Measurements from ENCODE around the gene ACVR1. TPM values are rescaled to one million over a fixed set of nuclear protein-coding genes. Genes with fewer than 3 reads are reported as not detected.

Gene ACVR1
- total RNA-seq, 1 donor from 2014 or later = 35.0 TPM

DNA sequence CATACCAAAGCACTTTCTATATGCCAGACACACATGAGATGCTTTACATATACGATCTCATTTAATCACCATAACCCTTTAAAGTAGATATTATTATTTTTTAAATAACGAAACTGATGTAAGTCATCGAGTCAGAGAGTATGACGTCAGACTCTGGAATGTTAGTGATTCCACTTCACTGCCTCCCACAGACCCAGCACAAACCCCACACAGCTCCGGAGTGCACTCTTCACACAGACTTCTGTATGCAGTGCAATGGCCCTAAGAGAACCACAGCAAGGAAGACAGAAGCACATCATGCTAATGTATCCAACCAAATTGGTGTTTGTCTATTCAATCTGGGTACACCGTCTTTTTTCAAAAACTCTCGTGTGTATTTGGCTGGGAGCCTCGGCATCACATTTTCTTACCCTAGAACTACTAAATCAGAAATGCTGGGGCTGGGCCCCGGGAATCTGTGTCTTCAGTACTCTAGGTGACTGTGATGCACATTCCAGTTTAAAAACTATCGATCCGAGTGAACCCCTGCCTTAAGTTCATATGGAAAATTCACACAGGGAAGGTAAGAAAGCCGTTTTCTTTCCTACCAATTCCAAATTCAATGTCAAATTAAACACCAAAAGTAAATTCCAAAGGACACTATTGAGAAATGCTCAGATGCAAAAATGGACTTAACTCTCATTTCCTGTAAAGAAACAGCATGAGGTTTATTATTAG is 129.7 kb downstream of the ACVR1 start:
- Histone ChIP-seq H3K4me3 (no peak overlapping the region), H3K27me3 (ENCODE audit: low read depth) (no peaks in the 10 kb centered on the region), H3K36me3 (peaks cover 6% of the 10 kb centered on the region), H3K27ac (no peak overlapping the region), H3K4me1 (no peaks in the 10 kb centered on the region), H3K9me3 (no peaks in the 10 kb centered on the region)
- ATAC-seq (peak in 1 of 2 donors; percentile 41), DNase-seq (no peak)
- TF ChIP-seq, protein P1, sequence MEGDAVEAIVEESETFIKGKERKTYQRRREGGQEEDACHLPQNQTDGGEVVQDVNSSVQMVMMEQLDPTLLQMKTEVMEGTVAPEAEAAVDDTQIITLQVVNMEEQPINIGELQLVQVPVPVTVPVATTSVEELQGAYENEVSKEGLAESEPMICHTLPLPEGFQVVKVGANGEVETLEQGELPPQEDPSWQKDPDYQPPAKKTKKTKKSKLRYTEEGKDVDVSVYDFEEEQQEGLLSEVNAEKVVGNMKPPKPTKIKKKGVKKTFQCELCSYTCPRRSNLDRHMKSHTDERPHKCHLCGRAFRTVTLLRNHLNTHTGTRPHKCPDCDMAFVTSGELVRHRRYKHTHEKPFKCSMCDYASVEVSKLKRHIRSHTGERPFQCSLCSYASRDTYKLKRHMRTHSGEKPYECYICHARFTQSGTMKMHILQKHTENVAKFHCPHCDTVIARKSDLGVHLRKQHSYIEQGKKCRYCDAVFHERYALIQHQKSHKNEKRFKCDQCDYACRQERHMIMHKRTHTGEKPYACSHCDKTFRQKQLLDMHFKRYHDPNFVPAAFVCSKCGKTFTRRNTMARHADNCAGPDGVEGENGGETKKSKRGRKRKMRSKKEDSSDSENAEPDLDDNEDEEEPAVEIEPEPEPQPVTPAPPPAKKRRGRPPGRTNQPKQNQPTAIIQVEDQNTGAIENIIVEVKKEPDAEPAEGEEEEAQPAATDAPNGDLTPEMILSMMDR (IDR thresholded peaks at IDR 0.05) = no peak
- intact Hi-C loops (cut with DNase I) = no loop called here

GRCh38 chr2:157744571-157745076 is 131.5 kb downstream of the ACVR1 start:
- intact Hi-C loops (cut with DNase I) = no loop called here
- no peak for DNase-seq

DNA sequence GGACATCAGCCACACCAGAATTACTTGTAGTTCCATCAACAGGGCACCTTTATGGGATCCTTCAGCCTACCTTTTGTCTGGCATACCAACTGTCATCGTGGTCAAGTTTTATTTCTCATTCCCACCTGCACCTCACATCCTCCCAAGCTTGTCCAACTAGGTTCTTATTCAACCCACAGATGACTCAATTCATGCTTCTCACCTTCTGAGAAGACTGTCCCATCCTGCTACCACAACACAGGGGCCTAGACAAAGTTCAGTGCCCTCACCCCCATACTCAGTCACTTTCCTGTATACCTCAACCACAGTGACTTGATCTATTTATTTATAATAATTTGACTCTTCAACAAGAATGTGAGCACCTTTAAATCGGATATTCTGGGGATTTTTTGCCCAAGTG is 133.1 kb downstream of the ACVR1 start:
- H3K27ac ChIP-seq = no peak overlapping the region
- no peak for ATAC-seq
- peaks cover 22% of the 10 kb centered on the region for H3K36me3 ChIP-seq
- TF ChIP-seq, protein P1 (IDR thresholded peaks at IDR 0.05) = no peak
- H3K27me3 ChIP-seq (ENCODE audit: low read depth) = no peaks in the 10 kb centered on the region
- intact Hi-C loops (cut with DNase I) = no loop called here
- no peaks in the 10 kb centered on the region for H3K9me3 ChIP-seq
- H3K4me1 ChIP-seq = no peaks in the 10 kb centered on the region
- no peak for DNase-seq
- no peak overlapping the region for H3K4me3 ChIP-seq

More at GRCh38 chr2:157744571-157745076, 131.5 kb downstream of the ACVR1 start:
- Histone ChIP-seq H3K4me1 (no peaks in the 10 kb centered on the region), H3K4me3 (no peak overlapping the region), H3K9me3 (no peaks in the 10 kb centered on the region), H3K36me3 (peaks cover 10% of the 10 kb centered on the region), H3K27me3 (ENCODE audit: low read depth) (no peaks in the 10 kb centered on the region), H3K27ac (no peak overlapping the region)
- TF ChIP-seq, protein P1 (IDR thresholded peaks at IDR 0.05) = no peak
- no peak for ATAC-seq

DNA sequence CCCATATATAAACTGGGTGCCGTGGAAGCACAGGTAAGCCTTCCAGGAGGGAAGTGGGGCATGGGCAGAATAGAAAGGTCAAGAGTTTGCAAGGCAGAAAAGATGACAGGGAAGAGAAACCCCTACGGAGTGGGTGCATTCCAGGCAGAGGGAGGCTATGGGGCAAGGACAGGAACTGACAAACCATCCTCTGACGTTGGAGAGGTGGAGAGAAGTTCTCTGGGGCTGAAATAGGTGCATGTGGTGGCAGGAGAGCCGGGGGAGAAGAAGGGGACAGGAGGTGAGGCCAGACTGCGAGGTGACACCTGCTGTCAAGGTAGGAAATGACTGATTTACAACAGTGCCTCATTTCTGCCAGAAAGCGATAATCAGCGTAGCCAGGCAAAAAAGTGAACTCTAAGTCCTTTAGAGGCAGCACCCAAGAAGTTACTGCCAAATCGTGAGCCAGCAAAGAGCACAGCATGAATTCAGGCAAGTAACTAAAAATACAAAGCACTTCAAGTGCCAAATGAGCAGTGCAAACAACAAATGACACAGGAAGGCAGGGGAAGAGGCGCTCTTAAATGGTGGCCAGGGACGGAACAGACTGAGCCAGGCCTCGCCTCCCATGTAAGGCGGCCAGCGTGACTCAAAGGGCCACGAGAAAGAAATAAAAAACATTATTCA is 134.2 kb downstream of the ACVR1 start:
- peaks cover 33% of the 10 kb centered on the region for H3K36me3 ChIP-seq

GRCh38 chr2:157737656-157738055 is 138.5 kb downstream of the ACVR1 start:
- no peaks in the 10 kb centered on the region for H3K4me1 ChIP-seq
- peaks cover 71% of the 10 kb centered on the region for H3K36me3 ChIP-seq
- no peaks in the 10 kb centered on the region for H3K27me3 ChIP-seq (ENCODE audit: low read depth)
- TF ChIP-seq, protein P1 (IDR thresholded peaks at IDR 0.05) = no peak
- H3K9me3 ChIP-seq = no peaks in the 10 kb centered on the region
- no peak overlapping the region for H3K27ac ChIP-seq
- intact Hi-C loops (cut with DNase I) = no loop called here
- H3K4me3 ChIP-seq = no peak overlapping the region
- ATAC-seq (no peak), DNase-seq (no peak)

More for the DNA sequence above, 134.2 kb downstream of the ACVR1 start:
- ATAC-seq = peak in 1 of 2 donors; percentile 13
- DNase-seq = no peak
- H3K9me3 ChIP-seq = no peaks in the 10 kb centered on the region
- intact Hi-C loops (cut with DNase I) = no loop called here
- H3K4me1 ChIP-seq = no peaks in the 10 kb centered on the region
- no peak overlapping the region for H3K4me3 ChIP-seq
- no peaks in the 10 kb centered on the region for H3K27me3 ChIP-seq (ENCODE audit: low read depth)
- TF ChIP-seq, protein P1 (IDR thresholded peaks at IDR 0.05) = no peak
- H3K27ac ChIP-seq = no peak overlapping the region

Measured in lower lobe of right lung (tissue), 2 donors.